Upper lobe of left lung (tissue), 6 donors: ENCODE data around the gene PALLD. TPM values are rescaled to one million over a fixed set of nuclear protein-coding genes. Genes with fewer than 3 reads are reported as not detected.

Source experiments
- ATAC-seq, 2 donors: fragments of 200-7000 bp; cut with Tn5 transposase; one replicate each; pipeline ENCODE4 v1.9.1; 2022; ENCODE audit warnings: mild to moderate bottlenecking in 2 of 2, moderate library complexity in 2 of 2; ENCODE audit not compliant: low FRiP score in 2 of 2
- DNase-seq, 2 donors: peaks; one replicate each; pipeline ENCODE4 v3.0.0-alpha.2; 2019 to 2020
- H3K27ac ChIP-seq, 4 donors: fragments of 200-600 bp; sonication (generic); one replicate each; pipeline ENCODE4 v1.5.1; 2016 to 2019
- H3K27me3 ChIP-seq, 4 donors: fragments of 200-600 bp; sonication (generic); one replicate each; pipeline ENCODE4 v1.5.1; 2017 to 2019
- H3K36me3 ChIP-seq, 4 donors: fragments of 200-600 bp; sonication (generic); one replicate each; pipeline ENCODE4 v1.5.1; 2016 to 2019
- H3K4me1 ChIP-seq, 4 donors: fragments of 200-600 bp; sonication (generic); one replicate each; pipeline ENCODE4 v1.5.1; 2018 to 2019
- H3K4me3 ChIP-seq, 4 donors: fragments of 200-600 bp; sonication (generic); one replicate each; pipeline ENCODE4 v1.5.1; 2017 to 2019; ENCODE audit warnings: mild to moderate bottlenecking in 2 of 4, moderate library complexity in 1 of 4
- H3K9me3 ChIP-seq, 4 donors: fragments of 200-600 bp; sonication (generic); one replicate each; pipeline ENCODE4 v1.5.1; 2018 to 2019
- CTCF ChIP-seq, 6 experiments: fragments of 450-650 bp in 4 of 6; fragments of 200-600 bp in 2 of 6; sonication (generic) in 2 of 6; IDR thresholded peaks; one replicate each; pipeline ENCODE4 v1.5.1; 2016 to 2019; ENCODE audit warnings: antibody characterized with exemption in 6 of 6
- EP300 ChIP-seq, 4 donors: sonication (generic); formaldehyde crosslinking; IDR thresholded peaks; one replicate each; pipeline ENCODE4 v1.5.1; 2017; ENCODE audit warnings: antibody characterized with exemption in 4 of 4, control low read depth in 2 of 4
- POLR2A ChIP-seq, 4 donors: fragments of 450-650 bp; IDR thresholded peaks; one replicate each; pipeline ENCODE4 v1.5.1; 2016 to 2017; ENCODE audit warnings: antibody characterized with exemption in 4 of 4, mild to moderate bottlenecking in 2 of 4
- POLR2AphosphoS5 ChIP-seq, 2 donors: sonication (generic); formaldehyde crosslinking; IDR thresholded peaks; one replicate each; pipeline ENCODE4 v1.5.1; 2017; ENCODE audit warnings: antibody characterized with exemption in 2 of 2
- WGBS, 2 donors: methylation state at CpG; one replicate each; pipeline ENCODE4 v1.1.5; 2017 to 2018; 5-methylcytosine and 5-hydroxymethylcytosine counted together
- total RNA-seq, 6 donors: library from RNA; depleted of rRNA in 4 of 6; stranded (reverse); fragments of >200 nt in 4 of 6; gene quantifications; one replicate each; pipeline versions ENCODE4 v1.1.0 to v1.2.1, GENCODE V29; 2016 to 2021
- donor health status: DM: no; HTN: no; CAD: no; lungs with moderate emphysema.
- donor health status: DM: no; HTN: yes; CAD: no; lungs with severe emphysema.

PALLD gene
- total RNA-seq, 6 donors from 2014 or later = 63.9 to 175 (median 134) TPM

GRCh38 chr4:168887809-168888208 is 391.0 kb downstream of the PALLD start:
- no peaks in the 10 kb centered on the region for H3K27me3 ChIP-seq
- 62 to 63% methylated on average over 1 of the region's 1 CpG for WGBS, 2 donors
- no peak overlapping the region for H3K27ac ChIP-seq

GRCh38 chr4:168888715-168889215 is 391.9 kb downstream of the PALLD start:
- Histone ChIP-seq H3K4me1 (peaks cover 0 to 8% (median 0%) of the 10 kb centered on the region in 4 donors), H3K9me3 (no peaks in the 10 kb centered on the region), H3K27ac (no peak overlapping the region), H3K27me3 (no peaks in the 10 kb centered on the region), H3K36me3 (peaks cover 0 to 35% (median 8%) of the 10 kb centered on the region in 4 donors), H3K4me3 (no peak overlapping the region)
- WGBS, 2 donors = 89 to 94% methylated on average over 5 to 6 of the region's 6 CpGs
- TF ChIP-seq POLR2A (IDR thresholded peaks at IDR 0.05) (no peak), CTCF (IDR thresholded peaks at IDR 0.05) (no peak), POLR2AphosphoS5 (IDR thresholded peaks at IDR 0.05) (no peak), EP300 (IDR thresholded peaks at IDR 0.05) (no peak)
- DNase-seq (no peak), ATAC-seq (no peak)

More at GRCh38 chr4:168887809-168888208, 391.0 kb downstream of the PALLD start:
- Histone ChIP-seq H3K9me3 (no peaks in the 10 kb centered on the region), H3K36me3 (peaks cover 0 to 29% (median 7%) of the 10 kb centered on the region in 4 donors), H3K4me1 (peaks cover 0 to 8% (median 0%) of the 10 kb centered on the region in 4 donors), H3K4me3 (no peak overlapping the region)
- TF ChIP-seq POLR2A (IDR thresholded peaks at IDR 0.05) = no peak
- no peak for TF ChIP-seq EP300 (IDR thresholded peaks at IDR 0.05)
- TF ChIP-seq POLR2AphosphoS5 (IDR thresholded peaks at IDR 0.05) = no peak
- no peak for TF ChIP-seq CTCF (IDR thresholded peaks at IDR 0.05)
- no peak for ATAC-seq
- no peak for DNase-seq

GRCh38 chr4:168891086-168891485 is 394.2 kb downstream of the PALLD start:
- DNase-seq = no peak
- Histone ChIP-seq H3K36me3 (peaks cover 0 to 55% (median 10%) of the 10 kb centered on the region in 4 donors), H3K4me3 (no peak overlapping the region), H3K4me1 (no peaks in the 10 kb centered on the region), H3K27ac (no peak overlapping the region), H3K9me3 (no peaks in the 10 kb centered on the region), H3K27me3 (no peaks in the 10 kb centered on the region)
- 98 to 100% methylated on average over 2 of the region's 2 CpGs for WGBS, 2 donors
- no peak for ATAC-seq
- TF ChIP-seq POLR2AphosphoS5 (IDR thresholded peaks at IDR 0.05) = no peak
- TF ChIP-seq EP300 (IDR thresholded peaks at IDR 0.05) = no peak
- no peak for TF ChIP-seq POLR2A (IDR thresholded peaks at IDR 0.05)
- no peak for TF ChIP-seq CTCF (IDR thresholded peaks at IDR 0.05)

- no peak for TF ChIP-seq CTCF (IDR thresholded peaks at IDR 0.05)
- no peak for TF ChIP-seq EP300 (IDR thresholded peaks at IDR 0.05)
- TF ChIP-seq POLR2A (IDR thresholded peaks at IDR 0.05) = no peak
- TF ChIP-seq POLR2AphosphoS5 (IDR thresholded peaks at IDR 0.05) = no peak
- WGBS, 2 donors = 95% methylated on average over 3 of the region's 3 CpGs
- Histone ChIP-seq H3K4me3 (no peak overlapping the region), H3K36me3 (peaks cover 0 to 60% (median 10%) of the 10 kb centered on the region in 4 donors), H3K27ac (no peak overlapping the region), H3K27me3 (no peaks in the 10 kb centered on the region), H3K9me3 (no peaks in the 10 kb centered on the region), H3K4me1 (no peaks in the 10 kb centered on the region)
- ATAC-seq (no peak), DNase-seq (no peak)
These were observed 394.8 kb downstream of the PALLD start for GRCh38 chr4:168891688-168892087.

- no peak for TF ChIP-seq CTCF (IDR thresholded peaks at IDR 0.05)
- TF ChIP-seq EP300 (IDR thresholded peaks at IDR 0.05) = no peak
- TF ChIP-seq POLR2A (IDR thresholded peaks at IDR 0.05) = no peak
- no peak for TF ChIP-seq POLR2AphosphoS5 (IDR thresholded peaks at IDR 0.05)
- H3K27me3 ChIP-seq = no peaks in the 10 kb centered on the region
- DNase-seq (no peak), ATAC-seq (no peak)
- H3K9me3 ChIP-seq = no peaks in the 10 kb centered on the region
- no peak overlapping the region for H3K27ac ChIP-seq
- peaks cover 0 to 63% (median 10%) of the 10 kb centered on the region in 4 donors for H3K36me3 ChIP-seq
- H3K4me3 ChIP-seq = no peak overlapping the region
- H3K4me1 ChIP-seq = no peaks in the 10 kb centered on the region
These were observed 395.6 kb downstream of the PALLD start for GRCh38 chr4:168892475-168892874.
